MM.1S (cell line): ENCODE results near the gene GGNBP2.

Experiments used
- DNase-seq: peaks from one replicate; pipeline ENCODE4 v3.0.0-alpha.2; 2015
- H2AFZ ChIP-seq: fragments of 300-600 bp; sonication (generic); 2 replicates; pipeline ENCODE4 v1.6.0; 2016; ENCODE audit warnings: antibody characterized with exemption, low read length
- H3F3A ChIP-seq: fragments of 300-600 bp; sonication (generic); 2 replicates; pipeline ENCODE4 v1.6.1; 2016; ENCODE audit warnings: mild to moderate bottlenecking, antibody characterized with exemption, low read length, moderate library complexity, mixed read lengths; ENCODE audit not compliant: insufficient read depth
- H3K27ac ChIP-seq: fragments of 300-600 bp; sonication (generic); 2 replicates; pipeline ENCODE4 v1.5.1; 2016; ENCODE audit warnings: mild to moderate bottlenecking, low read length
- H3K27me3 ChIP-seq: fragments of 300-600 bp; sonication (generic); replicated peaks from 2 replicates; pipeline ENCODE4 v1.6.0; 2016; ENCODE audit warnings: low read length; ENCODE audit not compliant: insufficient read depth
- H3K36me3 ChIP-seq: fragments of 300-600 bp; sonication (generic); replicated peaks from 2 replicates; pipeline ENCODE4 v1.6.1; 2016; ENCODE audit warnings: mild to moderate bottlenecking, low read length, mixed read lengths; ENCODE audit not compliant: insufficient read depth
- H3K4me1 ChIP-seq: fragments of 300-600 bp; sonication (generic); 2 replicates; pipeline ENCODE4 v1.6.1; 2016; ENCODE audit warnings: low read length, mixed read lengths
- H3K4me2 ChIP-seq: fragments of 300-600 bp; sonication (generic); 2 replicates; pipeline ENCODE4 v1.6.0; 2016; ENCODE audit warnings: low read depth, low read length
- H3K4me3 ChIP-seq: fragments of 300-600 bp; sonication (generic); 2 replicates; pipeline ENCODE4 v1.5.1; 2016; ENCODE audit warnings: low read length, mixed read lengths
- H3K79me2 ChIP-seq: fragments of 300-600 bp; sonication (generic); 2 replicates; pipeline ENCODE4 v1.6.1; 2016; ENCODE audit warnings: mixed run types, low read length, mixed read lengths
- H3K9ac ChIP-seq: fragments of 300-600 bp; sonication (generic); 2 replicates; pipeline ENCODE4 v1.6.1; 2016; ENCODE audit warnings: low read length, mixed read lengths
- H3K9me2 ChIP-seq: fragments of 300-600 bp; sonication (generic); replicated peaks from 2 replicates; pipeline ENCODE4 v1.6.1; 2016; ENCODE audit warnings: mild to moderate bottlenecking, low read length, mixed read lengths; ENCODE audit not compliant: insufficient read depth
- H3K9me3 ChIP-seq: fragments of 300-600 bp; sonication (generic); replicated peaks from 2 replicates; pipeline ENCODE4 v1.6.1; 2016; ENCODE audit warnings: mild to moderate bottlenecking, low read length, mixed read lengths; ENCODE audit not compliant: insufficient read depth
- H4K20me1 ChIP-seq: fragments of 300-600 bp; sonication (generic); 2 replicates; pipeline ENCODE4 v1.6.1; 2016; ENCODE audit warnings: mild to moderate bottlenecking, low read length, moderate library complexity, mixed read lengths; ENCODE audit not compliant: insufficient read depth
- EZH2 ChIP-seq: fragments of 300-600 bp; sonication (generic); optimal IDR thresholded peaks from 2 replicates; pipeline ENCODE3; 2017; ENCODE audit warnings: low read depth, mild to moderate bottlenecking, antibody characterized with exemption, low read length, mixed read lengths
- EZH2phosphoT487 ChIP-seq: fragments of 300-600 bp; sonication (generic); IDR thresholded peaks from 2 replicates; pipeline ENCODE4 v1.6.1; 2018; ENCODE audit warnings: antibody characterized with exemption, low read length
- TF ChIP-seq, protein P1 (sequence below): fragments of 300-600 bp; sonication (generic); IDR thresholded peaks from 2 replicates; pipeline ENCODE4 v1.5.1; 2016; ENCODE audit warnings: antibody characterized with exemption, low read length, mixed read lengths

GGNBP2 gene

DNA sequence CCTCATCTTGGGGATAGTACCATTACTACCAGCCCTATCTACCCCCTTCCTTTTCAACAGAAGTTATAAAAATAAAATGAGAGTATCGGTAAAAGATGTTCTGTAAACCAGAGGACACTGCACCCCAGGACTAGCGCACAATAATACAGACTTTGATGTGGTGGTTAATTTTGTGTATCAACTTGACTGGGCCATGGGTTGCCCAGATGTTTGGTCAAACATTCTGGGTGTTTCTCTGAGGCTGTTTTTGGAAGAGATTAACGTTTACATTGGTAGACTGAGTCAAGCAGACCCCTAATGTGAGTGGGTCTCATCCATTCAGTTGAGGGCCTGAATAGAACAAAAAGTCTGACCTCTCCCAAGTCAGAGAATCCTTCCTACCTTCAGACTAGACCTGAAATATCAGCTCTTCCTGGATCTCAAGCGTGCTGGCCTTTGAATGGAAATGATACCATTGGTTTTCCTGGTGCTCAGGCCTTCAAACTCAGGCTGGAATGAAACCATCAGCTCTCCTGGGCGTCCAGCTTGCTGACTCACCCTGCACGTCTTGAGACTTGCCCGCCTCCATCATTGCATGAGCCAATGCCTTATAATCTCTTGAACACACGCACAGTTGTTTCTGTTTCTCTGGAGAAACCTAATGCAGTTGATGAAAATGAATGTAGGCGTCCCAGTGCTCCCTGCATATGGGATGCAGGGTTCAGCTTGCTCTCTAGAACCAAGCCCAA lies 66.8 kb downstream of the GGNBP2 start:
- H3K36me3 ChIP-seq = no peaks in the 10 kb centered on the region
- H3K27me3 ChIP-seq = no peaks in the 10 kb centered on the region
- H3K9me3 ChIP-seq = no peaks in the 10 kb centered on the region
- H3K79me2 ChIP-seq = no peaks in the 10 kb centered on the region
- peaks cover 21% of the 10 kb centered on the region for H3K4me1 ChIP-seq
- TF ChIP-seq EZH2 (no peak), EZH2phosphoT487 (no peak)
- TF ChIP-seq, protein P1, sequence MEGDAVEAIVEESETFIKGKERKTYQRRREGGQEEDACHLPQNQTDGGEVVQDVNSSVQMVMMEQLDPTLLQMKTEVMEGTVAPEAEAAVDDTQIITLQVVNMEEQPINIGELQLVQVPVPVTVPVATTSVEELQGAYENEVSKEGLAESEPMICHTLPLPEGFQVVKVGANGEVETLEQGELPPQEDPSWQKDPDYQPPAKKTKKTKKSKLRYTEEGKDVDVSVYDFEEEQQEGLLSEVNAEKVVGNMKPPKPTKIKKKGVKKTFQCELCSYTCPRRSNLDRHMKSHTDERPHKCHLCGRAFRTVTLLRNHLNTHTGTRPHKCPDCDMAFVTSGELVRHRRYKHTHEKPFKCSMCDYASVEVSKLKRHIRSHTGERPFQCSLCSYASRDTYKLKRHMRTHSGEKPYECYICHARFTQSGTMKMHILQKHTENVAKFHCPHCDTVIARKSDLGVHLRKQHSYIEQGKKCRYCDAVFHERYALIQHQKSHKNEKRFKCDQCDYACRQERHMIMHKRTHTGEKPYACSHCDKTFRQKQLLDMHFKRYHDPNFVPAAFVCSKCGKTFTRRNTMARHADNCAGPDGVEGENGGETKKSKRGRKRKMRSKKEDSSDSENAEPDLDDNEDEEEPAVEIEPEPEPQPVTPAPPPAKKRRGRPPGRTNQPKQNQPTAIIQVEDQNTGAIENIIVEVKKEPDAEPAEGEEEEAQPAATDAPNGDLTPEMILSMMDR = no peak
- no peaks in the 10 kb centered on the region for H3K9me2 ChIP-seq
- H3K9ac ChIP-seq = no peak overlapping the region
- H3K27ac ChIP-seq = no peak overlapping the region
- peaks cover 7% of the 10 kb centered on the region for H3F3A ChIP-seq
- H3K4me2 ChIP-seq = no peak overlapping the region
- H4K20me1 ChIP-seq = no peaks in the 10 kb centered on the region
- no peak for DNase-seq
- H3K4me3 ChIP-seq = no peak overlapping the region
- H2AFZ ChIP-seq = no peak overlapping the region

DNA sequence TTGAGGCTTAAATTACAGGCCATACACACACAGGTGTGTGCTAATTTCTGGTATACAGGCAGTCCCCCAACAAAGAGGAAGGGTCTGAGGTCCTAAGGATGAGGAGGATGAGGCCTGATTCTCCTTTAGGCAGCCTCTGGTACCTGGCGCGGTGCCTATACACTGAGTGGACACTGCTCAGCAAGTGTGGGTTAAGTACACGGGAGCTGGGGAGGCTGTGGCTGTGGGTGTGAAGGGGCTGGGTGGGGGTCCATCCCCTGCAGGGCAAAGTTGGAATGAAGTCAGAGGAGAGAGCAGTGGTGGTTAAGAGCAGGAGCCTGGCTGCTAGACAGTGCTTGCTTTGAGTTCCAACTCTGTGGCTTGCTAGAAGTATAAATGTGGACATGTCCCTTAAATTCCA lies 67.6 kb downstream of the GGNBP2 start:
- no peak for TF ChIP-seq EZH2
- TF ChIP-seq EZH2phosphoT487 = no peak
- TF ChIP-seq, protein P1 = no peak
- Histone ChIP-seq H3K79me2 (no peaks in the 10 kb centered on the region), H4K20me1 (no peaks in the 10 kb centered on the region), H3K9me2 (no peaks in the 10 kb centered on the region), H2AFZ (no peak overlapping the region), H3F3A (peaks cover 7% of the 10 kb centered on the region), H3K4me3 (no peak overlapping the region), H3K27ac (no peak overlapping the region), H3K4me1 (peaks cover 21% of the 10 kb centered on the region), H3K36me3 (no peaks in the 10 kb centered on the region), H3K27me3 (no peaks in the 10 kb centered on the region), H3K9ac (no peak overlapping the region), H3K9me3 (no peaks in the 10 kb centered on the region), H3K4me2 (no peak overlapping the region)
- no peak for DNase-seq

DNA sequence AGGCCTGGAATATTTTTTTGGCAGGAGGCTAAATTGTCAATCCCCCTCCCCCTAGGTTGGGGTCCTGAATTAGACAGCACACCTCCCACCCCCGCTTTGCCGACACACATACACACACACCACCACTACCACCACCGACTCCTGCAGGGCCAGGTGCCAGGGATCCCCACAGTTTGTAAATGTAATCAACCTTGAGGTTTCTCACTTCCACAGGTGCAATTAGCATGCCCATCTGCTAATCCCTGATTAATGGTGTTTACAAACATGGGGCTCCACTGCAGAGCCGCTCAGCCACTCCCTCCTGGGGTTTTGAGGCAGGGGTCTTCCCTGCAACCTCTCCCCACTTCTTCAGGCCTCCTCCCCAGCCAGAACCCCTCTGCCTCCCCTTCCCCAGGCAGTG lies 68.4 kb downstream of the GGNBP2 start:
- TF ChIP-seq, protein P1 = no peak
- TF ChIP-seq EZH2phosphoT487 (no peak), EZH2 (no peak)
- Histone ChIP-seq H3K4me2 (no peak overlapping the region), H3K4me3 (no peak overlapping the region), H3K27me3 (no peaks in the 10 kb centered on the region), H3K9me3 (no peaks in the 10 kb centered on the region), H3K9me2 (no peaks in the 10 kb centered on the region), H3F3A (peaks cover 7% of the 10 kb centered on the region), H3K9ac (no peak overlapping the region), H4K20me1 (no peaks in the 10 kb centered on the region), H3K79me2 (no peaks in the 10 kb centered on the region), H3K4me1 (peaks cover 16% of the 10 kb centered on the region), H3K36me3 (no peaks in the 10 kb centered on the region), H2AFZ (no peak overlapping the region), H3K27ac (no peak overlapping the region)
- no peak for DNase-seq
